Measurements from ENCODE around the gene NF1. TPM values are rescaled to one million over a fixed set of nuclear protein-coding genes. Genes with fewer than 3 reads are reported as not detected.

Gene NF1
- total and polyA plus RNA-seq, 2 donors (not counting 1 experiment from before 2014, with no cell fraction given), result 10.8 to 27.7 TPM

DNA sequence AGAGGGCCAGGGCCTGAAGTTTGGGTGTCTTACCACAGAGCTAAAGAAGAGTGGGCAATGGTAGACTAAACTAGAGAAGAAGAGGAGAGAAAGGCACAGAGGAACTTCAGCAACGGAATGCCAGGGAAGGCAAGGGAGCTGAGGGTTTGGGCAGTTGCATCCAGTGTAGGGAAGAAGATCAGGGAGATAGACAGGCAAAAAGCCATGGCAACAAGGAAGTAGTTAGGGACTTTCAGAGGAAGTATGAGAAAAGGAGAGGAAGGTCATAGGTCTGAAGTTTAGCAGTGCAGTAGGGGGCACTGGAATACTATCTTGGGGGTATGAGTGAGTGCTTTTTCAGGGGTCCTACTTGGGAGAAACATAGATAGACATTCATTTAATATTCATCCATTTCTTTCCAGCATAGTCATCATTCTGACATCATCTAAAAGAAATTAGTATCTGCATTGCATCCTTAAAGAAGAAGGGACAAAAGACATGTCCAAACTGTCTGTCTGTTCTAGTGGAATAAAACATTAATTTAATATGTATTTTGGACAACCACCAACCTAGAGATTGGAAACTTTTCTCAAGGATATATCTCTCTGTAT is 2.2 kb upstream of the NF1 start:
- Histone ChIP-seq H3K4me1 (ENCODE audit: control insufficient read depth in 2 of 2, insufficient read depth in 2 of 2, low read length in 2 of 2) (peaks cover 5 to 14% of the 10 kb centered on the region in 2 donors), H3K27me3 (replicated peaks in 1 of 4; ENCODE audit: control extremely low read depth in 1 of 4, control insufficient read depth in 3 of 4, insufficient read depth in 4 of 4, low read length in 3 of 4) (no peaks in the 10 kb centered on the region), H3K4me3 (ENCODE audit: control extremely low read depth in 1 of 5, extremely low read depth in 1 of 5, insufficient read depth in 1 of 5, low read depth in 2 of 5, low read length in 4 of 5) (no peak overlapping the region), H2AFZ (ENCODE audit: insufficient read depth, low read depth, low read length, poor library complexity, severe bottlenecking) (peak overlapping the region; percentile 37), H3K79me2 (ENCODE audit: control insufficient read depth, insufficient read depth, low read length) (no peaks in the 10 kb centered on the region), H3K27ac (ENCODE audit: low read length in 2 of 2) (no peak overlapping the region), H4K20me1 (ENCODE audit: control insufficient read depth, insufficient read depth, low read length, poor library complexity, severe bottlenecking) (no peaks in the 10 kb centered on the region), H3K36me3 (replicated peaks in 1 of 2; ENCODE audit: control extremely low read depth in 1 of 2, control insufficient read depth in 1 of 2, extremely low read depth in 1 of 2, insufficient read depth in 2 of 2, low read length in 1 of 2) (no peaks in the 10 kb centered on the region), H3K9ac (ENCODE audit: low read length) (no peak overlapping the region), H3K9me3 (ENCODE audit: control extremely low read depth in 1 of 3, control insufficient read depth in 2 of 3, insufficient read depth in 1 of 3, low read length in 2 of 3) (no peaks in the 10 kb centered on the region), H3K4me2 (replicated peaks; ENCODE audit: low read depth, low read length, poor library complexity, severe bottlenecking) (no peak overlapping the region)
- intact Hi-C loops (cut with micrococcal nuclease), result loop anchor here (10.0 kb wide), 3 partner anchors 128 to 282 kb away; partner anchors contain the start of gene EVI2B
- no peaks in the 10 kb centered on the region for H3K27me3 Mint-ChIP-seq
- no peak for ATAC-seq (ENCODE audit: low read depth)
- no peak overlapping the region for H3K27ac Mint-ChIP-seq
- peaks cover 11% of the 10 kb centered on the region for H3K4me1 Mint-ChIP-seq
- H3K9me3 Mint-ChIP-seq (ENCODE audit: insufficient read depth), result no peaks in the 10 kb centered on the region
- H3K4me3 Mint-ChIP-seq, result no peak overlapping the region
- TF ChIP-seq, protein P1, sequence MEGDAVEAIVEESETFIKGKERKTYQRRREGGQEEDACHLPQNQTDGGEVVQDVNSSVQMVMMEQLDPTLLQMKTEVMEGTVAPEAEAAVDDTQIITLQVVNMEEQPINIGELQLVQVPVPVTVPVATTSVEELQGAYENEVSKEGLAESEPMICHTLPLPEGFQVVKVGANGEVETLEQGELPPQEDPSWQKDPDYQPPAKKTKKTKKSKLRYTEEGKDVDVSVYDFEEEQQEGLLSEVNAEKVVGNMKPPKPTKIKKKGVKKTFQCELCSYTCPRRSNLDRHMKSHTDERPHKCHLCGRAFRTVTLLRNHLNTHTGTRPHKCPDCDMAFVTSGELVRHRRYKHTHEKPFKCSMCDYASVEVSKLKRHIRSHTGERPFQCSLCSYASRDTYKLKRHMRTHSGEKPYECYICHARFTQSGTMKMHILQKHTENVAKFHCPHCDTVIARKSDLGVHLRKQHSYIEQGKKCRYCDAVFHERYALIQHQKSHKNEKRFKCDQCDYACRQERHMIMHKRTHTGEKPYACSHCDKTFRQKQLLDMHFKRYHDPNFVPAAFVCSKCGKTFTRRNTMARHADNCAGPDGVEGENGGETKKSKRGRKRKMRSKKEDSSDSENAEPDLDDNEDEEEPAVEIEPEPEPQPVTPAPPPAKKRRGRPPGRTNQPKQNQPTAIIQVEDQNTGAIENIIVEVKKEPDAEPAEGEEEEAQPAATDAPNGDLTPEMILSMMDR (IDR thresholded peaks at IDR 0.05), result no peak
- no peak for TF ChIP-seq EZH2 (IDR thresholded peaks at IDR 0.05; ENCODE audit: borderline replicate concordance, insufficient read depth, low read depth, low read length, poor library complexity, severe bottlenecking)
- POLR2A ChIA-PET, result no interaction called here
- WGBS (ENCODE audit: insufficient coverage), result 95% methylated on average over 1 of the region's 1 CpG
- CTCF ChIA-PET, result no interaction called here
- DNase-seq, result no peak

DNA sequence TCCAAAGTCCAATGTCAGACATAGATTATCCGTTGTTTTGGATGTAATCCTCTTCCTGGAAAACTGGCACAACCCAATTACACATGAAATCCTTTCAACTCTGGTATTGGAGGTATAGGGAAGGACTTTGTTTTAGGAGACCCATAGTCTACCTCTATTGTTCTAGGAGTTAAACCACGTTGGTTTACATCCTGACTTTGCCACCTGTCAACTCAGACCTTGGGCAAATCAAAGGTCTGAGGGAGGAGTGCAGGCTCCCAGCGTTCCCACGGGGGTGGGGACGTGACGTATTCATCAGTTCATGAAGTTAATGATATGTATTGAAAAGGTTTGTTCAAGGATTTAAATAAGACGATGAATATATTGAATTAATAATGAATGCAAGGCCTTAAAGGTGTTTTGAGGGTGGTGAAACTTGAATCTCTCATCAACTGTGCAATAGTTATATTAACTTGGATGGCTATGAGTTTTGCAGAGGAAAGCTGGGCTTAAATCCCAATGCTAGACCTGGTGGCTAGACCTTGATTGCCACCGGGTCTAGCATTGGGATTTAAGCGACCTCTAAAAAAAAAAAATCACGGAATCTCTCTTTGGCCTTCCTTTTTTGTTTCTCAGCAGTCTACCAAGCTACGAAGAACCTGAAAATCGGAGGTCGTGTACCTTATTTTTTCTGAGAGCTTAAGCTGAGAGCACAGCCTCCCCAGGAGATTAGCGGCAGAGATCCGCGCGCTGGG is 744 bp upstream of the NF1 start:
- Histone ChIP-seq H3K4me3 (ENCODE audit: control extremely low read depth in 1 of 5, extremely low read depth in 1 of 5, insufficient read depth in 1 of 5, low read depth in 2 of 5, low read length in 4 of 5) (peak overlapping the region in 4 of 5 experiments; percentile 75 to 90 (median 83)), H3K9ac (ENCODE audit: low read length) (peak overlapping the region; percentile 91), H3K27me3 (replicated peaks in 1 of 4; ENCODE audit: control extremely low read depth in 1 of 4, control insufficient read depth in 3 of 4, insufficient read depth in 4 of 4, low read length in 3 of 4) (no peaks in the 10 kb centered on the region), H4K20me1 (ENCODE audit: control insufficient read depth, insufficient read depth, low read length, poor library complexity, severe bottlenecking) (no peaks in the 10 kb centered on the region), H3K9me3 (ENCODE audit: control extremely low read depth in 1 of 3, control insufficient read depth in 2 of 3, insufficient read depth in 1 of 3, low read length in 2 of 3) (no peaks in the 10 kb centered on the region), H3K79me2 (ENCODE audit: control insufficient read depth, insufficient read depth, low read length) (no peaks in the 10 kb centered on the region), H2AFZ (ENCODE audit: insufficient read depth, low read depth, low read length, poor library complexity, severe bottlenecking) (peak overlapping the region; percentile 95), H3K4me2 (replicated peaks; ENCODE audit: low read depth, low read length, poor library complexity, severe bottlenecking) (peak overlapping the region; percentile 97), H3K27ac (ENCODE audit: low read length in 2 of 2) (peak overlapping the region; percentile 75 to 90), H3K4me1 (ENCODE audit: control insufficient read depth in 2 of 2, insufficient read depth in 2 of 2, low read length in 2 of 2) (peaks cover 5 to 14% of the 10 kb centered on the region in 2 donors), H3K36me3 (replicated peaks in 1 of 2; ENCODE audit: control extremely low read depth in 1 of 2, control insufficient read depth in 1 of 2, extremely low read depth in 1 of 2, insufficient read depth in 2 of 2, low read length in 1 of 2) (no peaks in the 10 kb centered on the region)
- WGBS (ENCODE audit: insufficient coverage), result 44% methylated on average over 16 of the region's 17 CpGs
- Mint-ChIP-seq H3K4me3 (peak overlapping the region; percentile 88), H3K4me1 (peaks cover 11% of the 10 kb centered on the region), H3K27ac (peak overlapping the region; percentile 90), H3K9me3 (ENCODE audit: insufficient read depth) (no peaks in the 10 kb centered on the region), H3K27me3 (no peaks in the 10 kb centered on the region)
- CTCF ChIA-PET, result interaction anchor here (0.7 kb wide), 1 partner anchor 457 kb away, joined by 5 read pairs; no protein-coding TSS in a partner anchor
- DNase-seq, result no peak
- no peak for ATAC-seq (ENCODE audit: low read depth)
- intact Hi-C loops (cut with micrococcal nuclease), result loop anchor here (10.0 kb wide), 3 partner anchors 129 to 281 kb away; partner anchors contain the start of gene EVI2B
- POLR2A ChIA-PET, result interaction anchor here (0.5 to 0.7 kb wide), 2 partner anchors 743 to 795 kb away, joined by 6 to 8 read pairs; no protein-coding TSS in a partner anchor
- no peak for TF ChIP-seq EZH2 (IDR thresholded peaks at IDR 0.05; ENCODE audit: borderline replicate concordance, insufficient read depth, low read depth, low read length, poor library complexity, severe bottlenecking)
- TF ChIP-seq, protein P1 (IDR thresholded peaks at IDR 0.05), result no peak
